GM12874 (cell line): ENCODE results near the gene PTPRM.
A peak's percentile ranks its signal among the peaks of the same experiment; 100 is the strongest.

Source experiments
- TF ChIP-seq, protein P1 (sequence below): IDR thresholded peaks from 2 replicates; pipeline ENCODE4 v1.5.1; 2011; ENCODE audit warnings: low read depth, mild to moderate bottlenecking, control low read depth, low read length, moderate library complexity; ENCODE audit not compliant: insufficient read depth

The PTPRM gene

DNA sequence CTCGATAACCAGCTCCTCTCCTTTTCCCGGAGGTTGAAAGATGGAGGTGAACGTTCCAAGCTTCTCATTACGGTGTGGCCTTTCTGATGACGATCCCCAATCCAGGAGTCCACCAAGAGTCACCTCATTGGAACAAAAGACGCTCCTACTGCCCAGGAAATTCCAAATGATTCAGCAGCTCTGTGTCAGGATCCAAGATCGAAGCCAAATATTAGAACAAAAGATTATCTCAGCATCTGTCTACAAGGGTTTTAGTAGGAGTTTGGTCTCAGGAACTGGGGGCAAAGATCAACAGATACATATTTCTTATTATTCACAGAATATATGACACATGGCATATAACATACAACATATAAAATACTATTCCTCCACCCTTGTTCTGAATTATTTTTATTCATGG lies 881.0 kb downstream of the PTPRM start:
- TF ChIP-seq, protein P1, sequence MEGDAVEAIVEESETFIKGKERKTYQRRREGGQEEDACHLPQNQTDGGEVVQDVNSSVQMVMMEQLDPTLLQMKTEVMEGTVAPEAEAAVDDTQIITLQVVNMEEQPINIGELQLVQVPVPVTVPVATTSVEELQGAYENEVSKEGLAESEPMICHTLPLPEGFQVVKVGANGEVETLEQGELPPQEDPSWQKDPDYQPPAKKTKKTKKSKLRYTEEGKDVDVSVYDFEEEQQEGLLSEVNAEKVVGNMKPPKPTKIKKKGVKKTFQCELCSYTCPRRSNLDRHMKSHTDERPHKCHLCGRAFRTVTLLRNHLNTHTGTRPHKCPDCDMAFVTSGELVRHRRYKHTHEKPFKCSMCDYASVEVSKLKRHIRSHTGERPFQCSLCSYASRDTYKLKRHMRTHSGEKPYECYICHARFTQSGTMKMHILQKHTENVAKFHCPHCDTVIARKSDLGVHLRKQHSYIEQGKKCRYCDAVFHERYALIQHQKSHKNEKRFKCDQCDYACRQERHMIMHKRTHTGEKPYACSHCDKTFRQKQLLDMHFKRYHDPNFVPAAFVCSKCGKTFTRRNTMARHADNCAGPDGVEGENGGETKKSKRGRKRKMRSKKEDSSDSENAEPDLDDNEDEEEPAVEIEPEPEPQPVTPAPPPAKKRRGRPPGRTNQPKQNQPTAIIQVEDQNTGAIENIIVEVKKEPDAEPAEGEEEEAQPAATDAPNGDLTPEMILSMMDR, result no peak

- TF ChIP-seq, protein P1, result peak; percentile 58
These were observed 882.9 kb downstream of the PTPRM start for GRCh38 chr18:8450013-8450412.

DNA sequence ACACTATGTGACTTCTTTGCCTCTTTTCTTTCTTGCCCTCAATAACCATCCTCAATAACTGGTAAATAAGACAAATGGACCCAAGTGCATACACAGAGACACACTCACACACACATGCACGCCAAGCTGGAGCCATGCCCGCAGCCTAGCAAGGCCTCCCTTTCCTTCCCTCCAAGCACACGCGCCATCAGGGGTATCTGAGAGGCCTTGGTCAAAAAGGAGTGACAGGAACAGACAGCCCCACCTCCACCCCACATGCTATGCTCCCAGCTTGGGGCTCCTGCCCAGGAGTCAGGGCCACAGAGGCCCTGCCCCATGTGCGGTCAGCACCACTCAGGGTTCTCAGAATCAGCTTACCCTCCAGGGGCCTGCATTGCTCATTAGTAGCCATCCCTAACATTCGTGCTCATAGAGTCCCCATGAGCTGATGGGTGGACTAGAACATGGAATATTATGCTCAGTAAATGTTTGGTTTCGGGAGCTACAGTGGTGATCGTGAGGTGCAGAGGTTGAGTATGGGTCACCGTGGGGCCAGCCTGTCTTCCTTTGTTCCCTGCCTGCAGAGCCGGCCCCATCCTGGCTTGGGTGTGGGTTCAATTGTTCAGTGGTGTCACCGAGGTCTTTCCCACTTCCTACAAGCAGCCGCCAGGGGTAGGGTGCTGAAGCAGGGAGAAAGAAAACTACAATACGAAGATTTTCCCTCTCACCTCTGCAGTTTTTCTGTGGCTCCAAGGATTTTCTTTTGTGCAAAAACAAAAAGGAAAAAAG lies 884.0 kb downstream of the PTPRM start:
- TF ChIP-seq, protein P1, result no peak

- TF ChIP-seq, protein P1, result no peak
These were observed 886.4 kb downstream of the PTPRM start for GRCh38 chr18:8453528-8453927.

- TF ChIP-seq, protein P1, result no peak
These were observed 887.0 kb downstream of the PTPRM start for GRCh38 chr18:8454136-8454535.

GRCh38 chr18:8455661-8456614 lies 888.8 kb downstream of the PTPRM start:
- TF ChIP-seq, protein P1, result no peak
